Measurements from ENCODE around the gene SLC25A12.
"Not testable (repeated sequence)": the region's sequence is repeated elsewhere in the genome, so short reads cannot be mapped to it uniquely, and the experiment has no call there.

SLC25A12 gene

DNA sequence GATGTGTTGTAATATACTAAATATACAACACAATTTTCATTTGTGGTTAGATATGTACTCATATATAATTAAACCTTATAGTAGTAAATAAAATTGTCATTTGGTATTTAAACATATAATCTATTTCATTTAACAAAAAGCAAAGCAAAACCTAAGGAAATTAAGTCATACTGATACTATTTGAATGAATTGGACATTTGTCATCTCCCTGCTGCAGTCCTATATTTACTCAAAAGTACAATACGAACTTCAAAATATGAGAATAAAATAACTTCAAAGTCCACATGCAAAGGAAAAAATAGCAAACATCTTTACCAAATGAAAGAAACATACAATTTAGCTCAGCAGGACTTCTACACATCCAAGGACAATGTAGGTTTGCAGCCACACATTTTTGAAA is 16.4 kb upstream of the SLC25A12 start:
- Histone ChIP-seq H3K9me3 (no peaks in the 10 kb centered on the region), H3K36me3 (no peaks in the 10 kb centered on the region), H3K27me3 (no peaks in the 10 kb centered on the region), H3K4me3 (ENCODE audit: low read depth, low read length) (no peak overlapping the region), H3K4me1 (no peaks in the 10 kb centered on the region)
- DNase-seq = no peak
- TF ChIP-seq, protein P1, sequence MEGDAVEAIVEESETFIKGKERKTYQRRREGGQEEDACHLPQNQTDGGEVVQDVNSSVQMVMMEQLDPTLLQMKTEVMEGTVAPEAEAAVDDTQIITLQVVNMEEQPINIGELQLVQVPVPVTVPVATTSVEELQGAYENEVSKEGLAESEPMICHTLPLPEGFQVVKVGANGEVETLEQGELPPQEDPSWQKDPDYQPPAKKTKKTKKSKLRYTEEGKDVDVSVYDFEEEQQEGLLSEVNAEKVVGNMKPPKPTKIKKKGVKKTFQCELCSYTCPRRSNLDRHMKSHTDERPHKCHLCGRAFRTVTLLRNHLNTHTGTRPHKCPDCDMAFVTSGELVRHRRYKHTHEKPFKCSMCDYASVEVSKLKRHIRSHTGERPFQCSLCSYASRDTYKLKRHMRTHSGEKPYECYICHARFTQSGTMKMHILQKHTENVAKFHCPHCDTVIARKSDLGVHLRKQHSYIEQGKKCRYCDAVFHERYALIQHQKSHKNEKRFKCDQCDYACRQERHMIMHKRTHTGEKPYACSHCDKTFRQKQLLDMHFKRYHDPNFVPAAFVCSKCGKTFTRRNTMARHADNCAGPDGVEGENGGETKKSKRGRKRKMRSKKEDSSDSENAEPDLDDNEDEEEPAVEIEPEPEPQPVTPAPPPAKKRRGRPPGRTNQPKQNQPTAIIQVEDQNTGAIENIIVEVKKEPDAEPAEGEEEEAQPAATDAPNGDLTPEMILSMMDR (IDR thresholded peaks at IDR 0.05; ENCODE audit: low read depth, low read length) = no peak

DNA sequence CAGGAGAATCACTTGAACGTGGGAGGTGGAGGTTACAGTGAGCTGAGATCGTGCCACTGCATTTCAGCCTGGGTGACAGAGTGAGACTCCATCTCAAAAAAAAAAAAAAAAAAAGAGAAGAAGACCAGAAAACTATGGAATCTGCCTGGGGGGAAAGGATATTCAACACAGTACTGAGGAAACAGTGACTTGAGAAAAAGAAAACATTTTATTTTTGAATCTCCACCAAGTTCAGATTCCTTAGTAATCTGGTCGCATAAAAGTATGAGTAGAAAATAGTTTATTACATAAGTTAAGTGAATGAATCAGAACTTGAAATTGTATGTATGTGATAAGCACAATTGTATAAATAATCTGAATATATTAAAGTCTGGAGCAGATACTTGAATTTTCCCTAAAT is 15.2 kb upstream of the SLC25A12 start:
- TF ChIP-seq, protein P1 (IDR thresholded peaks at IDR 0.05; ENCODE audit: low read depth, low read length) = no peak
- Histone ChIP-seq H3K36me3 (no peaks in the 10 kb centered on the region), H3K4me3 (ENCODE audit: low read depth, low read length) (no peak overlapping the region), H3K9me3 (no peaks in the 10 kb centered on the region), H3K4me1 (no peaks in the 10 kb centered on the region), H3K27me3 (no peaks in the 10 kb centered on the region)
- DNase-seq = no peak

DNA sequence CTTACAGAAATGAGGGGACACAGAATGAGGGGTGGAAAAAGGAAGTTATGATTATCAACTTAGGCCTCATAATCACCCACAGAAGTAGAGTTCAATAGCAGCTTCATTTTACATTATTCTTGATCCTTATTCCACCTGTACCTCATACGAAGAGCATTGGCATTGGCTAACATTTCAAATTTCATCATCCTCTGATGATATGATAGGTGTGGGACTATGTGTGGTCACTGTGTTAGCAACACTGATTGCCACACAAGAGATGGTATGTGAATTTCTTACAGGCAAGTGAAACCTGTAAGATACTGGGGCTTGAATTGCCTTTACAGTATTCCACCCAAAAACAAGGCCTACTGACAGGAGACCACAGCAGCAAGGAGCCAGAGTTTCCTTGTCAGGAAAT is 14.2 kb upstream of the SLC25A12 start:
- Histone ChIP-seq H3K4me3 (ENCODE audit: low read depth, low read length) (no peak overlapping the region), H3K4me1 (no peaks in the 10 kb centered on the region), H3K27me3 (no peaks in the 10 kb centered on the region), H3K36me3 (no peaks in the 10 kb centered on the region), H3K9me3 (no peaks in the 10 kb centered on the region)
- TF ChIP-seq, protein P1 (IDR thresholded peaks at IDR 0.05; ENCODE audit: low read depth, low read length) = no peak
- DNase-seq = no peak

DNA sequence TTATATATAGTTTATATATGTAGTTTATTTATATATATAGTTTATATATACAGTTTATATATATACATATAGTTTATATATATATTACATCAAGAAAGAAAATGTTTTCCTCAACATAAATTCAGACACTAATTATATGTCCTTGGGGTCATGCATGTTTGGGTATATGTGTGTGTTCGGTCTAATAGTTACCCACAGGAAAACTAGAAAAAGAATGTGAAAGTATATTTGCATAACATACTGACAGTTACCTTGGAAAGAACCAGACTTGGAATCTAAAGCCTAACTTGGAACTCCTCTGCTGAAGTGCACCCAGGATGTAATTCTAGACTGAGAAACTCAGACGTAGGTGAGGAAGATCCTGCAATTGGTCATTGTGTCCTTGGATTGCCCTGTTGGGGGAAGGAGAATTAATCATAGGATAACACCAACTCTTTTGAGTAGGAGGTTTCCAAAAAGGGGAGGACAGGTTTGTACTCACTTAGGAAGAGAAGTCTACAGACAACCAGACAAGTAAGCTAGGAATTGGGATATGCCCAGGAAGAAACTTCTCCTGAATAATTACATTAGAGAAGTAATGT is 8.9 kb upstream of the SLC25A12 start:
- no peak for DNase-seq
- no peaks in the 10 kb centered on the region for H3K4me1 ChIP-seq
- H3K9me3 ChIP-seq = no peaks in the 10 kb centered on the region
- no peak overlapping the region for H3K4me3 ChIP-seq (ENCODE audit: low read depth, low read length)
- TF ChIP-seq, protein P1 (IDR thresholded peaks at IDR 0.05; ENCODE audit: low read depth, low read length) = no peak
- no peaks in the 10 kb centered on the region for H3K36me3 ChIP-seq
- H3K27me3 ChIP-seq = no peaks in the 10 kb centered on the region

DNA sequence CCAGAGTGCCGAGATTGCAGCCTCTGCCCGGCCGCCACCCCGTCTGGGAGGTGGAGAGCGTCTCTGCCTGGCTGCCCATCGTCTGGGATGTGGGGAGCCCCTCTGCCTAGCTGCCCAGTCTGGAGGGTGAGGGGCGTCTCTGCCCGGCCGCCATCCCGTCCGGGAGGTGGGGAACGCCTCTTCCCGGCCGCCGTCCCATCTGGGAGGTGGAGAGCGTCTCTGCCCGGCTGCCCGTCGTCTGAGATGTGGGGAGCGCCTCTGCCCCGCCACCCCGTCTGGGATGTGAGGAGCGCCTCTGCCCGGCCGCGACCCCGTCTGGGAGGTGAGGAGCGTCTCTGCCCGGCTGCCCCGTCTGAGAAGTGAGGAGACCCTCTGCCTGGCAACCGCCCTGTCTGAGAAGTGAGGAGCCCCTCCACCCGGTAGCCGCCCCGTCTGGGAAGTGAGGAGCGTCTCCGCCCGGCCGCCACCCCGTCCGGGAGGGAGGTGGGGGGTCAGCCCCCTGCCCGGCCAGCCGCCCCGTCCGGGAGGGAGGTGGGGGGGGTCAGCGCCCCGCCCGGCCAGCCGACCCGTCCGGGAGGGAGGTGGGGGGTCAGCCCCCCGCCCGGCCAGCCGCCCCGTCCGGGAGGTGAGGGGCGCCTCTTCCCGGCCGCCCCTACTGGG is 5.7 kb upstream of the SLC25A12 start:
- not testable (repeated sequence) for H3K4me1 ChIP-seq; H3K4me3 ChIP-seq (ENCODE audit: low read depth, low read length); H3K9me3 ChIP-seq; DNase-seq; H3K27me3 ChIP-seq; H3K36me3 ChIP-seq

DNA sequence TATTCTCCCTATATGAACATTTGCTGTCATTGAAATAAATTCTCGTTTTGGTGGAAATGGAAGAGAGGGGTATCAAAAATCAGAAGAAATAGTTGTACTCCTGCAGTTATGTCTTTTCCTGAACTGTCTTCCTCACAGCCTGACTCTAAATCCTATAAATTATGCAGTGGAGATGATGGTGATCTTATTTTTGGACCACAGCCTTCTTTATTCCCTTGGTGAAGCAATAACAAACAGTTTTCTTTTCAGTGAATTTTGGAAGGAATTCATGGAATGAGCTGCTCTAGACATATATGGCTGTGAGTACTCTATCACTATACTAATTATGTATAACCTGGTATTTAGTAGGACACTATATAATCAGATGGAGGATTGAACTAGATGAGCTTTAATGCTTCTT is 1.7 kb upstream of the SLC25A12 start:
- H3K9me3 ChIP-seq = no peaks in the 10 kb centered on the region
- H3K27me3 ChIP-seq = no peaks in the 10 kb centered on the region
- H3K36me3 ChIP-seq = no peaks in the 10 kb centered on the region
- DNase-seq = no peak
- no peaks in the 10 kb centered on the region for H3K4me1 ChIP-seq
- TF ChIP-seq, protein P1 (IDR thresholded peaks at IDR 0.05; ENCODE audit: low read depth, low read length) = no peak
- no peak overlapping the region for H3K4me3 ChIP-seq (ENCODE audit: low read depth, low read length)
